ENCODE results near the gene ABHD10. TPM values are rescaled to one million over a fixed set of nuclear protein-coding genes. Genes with fewer than 3 reads are reported as not detected.

The ABHD10 gene
- total RNA-seq, 1 donor from 2014 or later, result 18.3 TPM

DNA sequence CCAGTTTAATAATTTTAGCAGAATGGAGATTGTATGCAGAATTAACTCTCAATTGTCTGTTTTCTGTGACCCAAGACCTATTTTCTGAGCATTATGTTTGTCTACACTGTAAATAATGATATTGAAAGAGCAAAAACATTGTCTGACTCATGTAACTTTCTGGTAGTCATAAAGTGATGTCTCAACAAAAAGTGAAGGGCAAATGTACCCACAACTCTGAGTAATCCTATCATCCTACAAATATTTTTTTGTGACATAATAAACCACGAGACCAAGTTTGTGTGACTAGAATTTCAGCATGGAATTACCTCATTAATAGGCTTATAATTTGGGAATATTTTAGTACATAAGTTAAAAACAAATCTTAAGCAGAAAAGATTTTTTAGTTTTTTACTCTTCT is 15.4 kb upstream of the ABHD10 start:
- DNase-seq (ENCODE audit: low read depth in 2 of 2), result peak in 1 of 2 donors; percentile 73

DNA sequence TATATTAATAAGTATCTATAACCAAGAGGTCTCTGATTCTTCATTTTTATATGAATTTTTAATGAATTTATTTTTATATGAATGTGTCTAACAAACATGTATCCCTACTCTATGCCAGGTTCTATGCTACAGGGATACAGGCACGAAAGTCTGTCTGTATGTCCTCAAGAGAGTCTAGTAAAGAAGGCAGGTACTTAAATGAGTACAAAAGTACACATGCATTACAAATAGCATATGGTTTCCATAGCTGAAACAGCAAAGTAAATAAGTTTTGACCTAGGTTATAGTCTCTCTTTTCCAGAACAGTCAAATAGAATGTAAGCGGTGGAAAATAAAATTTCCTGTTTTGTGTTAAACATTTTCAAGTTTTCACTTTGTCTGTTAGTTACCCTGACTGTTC is 13.3 kb upstream of the ABHD10 start:
- DNase-seq (ENCODE audit: low read depth in 2 of 2), result no peak

DNA sequence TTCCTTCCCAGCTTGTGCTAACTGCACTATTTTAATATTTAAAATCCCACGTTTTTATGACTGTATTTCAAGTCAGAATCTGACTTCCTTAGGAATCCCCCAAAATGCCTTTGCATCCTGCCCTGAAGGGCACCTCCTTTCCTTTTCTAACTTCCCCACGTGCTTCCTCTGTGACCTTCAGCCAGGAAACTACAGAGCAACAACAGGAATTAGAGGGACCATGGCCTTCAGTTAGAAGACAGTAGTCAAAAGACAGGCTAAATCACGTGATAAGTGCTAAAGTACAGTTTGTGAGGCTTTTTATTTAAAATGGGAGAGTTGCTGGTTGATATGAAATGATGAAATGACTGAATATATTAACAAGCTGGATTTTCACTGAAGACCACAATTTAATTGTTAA is 11.8 kb upstream of the ABHD10 start:
- peak; percentile 49 to 82 for DNase-seq (ENCODE audit: low read depth in 2 of 2)

DNA sequence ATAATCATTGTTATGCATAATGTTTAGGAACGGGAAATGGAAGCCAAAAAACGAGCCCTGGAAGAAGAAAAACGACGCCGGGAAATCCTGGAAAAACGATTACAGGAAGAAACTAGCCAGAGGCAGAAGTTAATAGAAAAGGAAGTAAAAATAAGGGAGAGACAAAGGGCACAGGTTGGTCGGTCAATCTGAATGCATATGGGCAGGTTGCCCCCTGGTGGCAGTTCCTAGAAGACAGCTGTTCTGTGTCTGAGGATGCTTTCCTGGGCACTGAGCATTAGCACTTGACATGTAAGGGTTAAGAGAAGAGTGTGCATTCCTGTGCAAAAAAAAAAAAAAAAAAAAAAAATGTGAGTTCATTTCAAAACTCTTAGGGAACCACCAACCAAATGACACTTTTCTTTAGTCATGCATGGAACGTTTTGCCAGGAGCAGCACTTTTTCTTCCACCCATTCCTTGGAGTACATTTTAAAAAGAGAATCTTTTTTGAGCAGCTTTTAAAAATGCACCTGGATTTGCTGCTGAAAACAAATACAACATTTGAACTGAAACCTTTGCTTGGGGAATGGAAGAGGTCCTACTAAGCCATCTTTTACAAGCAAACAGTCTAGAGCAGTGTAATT is 11.1 kb upstream of the ABHD10 start:
- peak; percentile 83 to 87 for DNase-seq (ENCODE audit: low read depth in 2 of 2)

DNA sequence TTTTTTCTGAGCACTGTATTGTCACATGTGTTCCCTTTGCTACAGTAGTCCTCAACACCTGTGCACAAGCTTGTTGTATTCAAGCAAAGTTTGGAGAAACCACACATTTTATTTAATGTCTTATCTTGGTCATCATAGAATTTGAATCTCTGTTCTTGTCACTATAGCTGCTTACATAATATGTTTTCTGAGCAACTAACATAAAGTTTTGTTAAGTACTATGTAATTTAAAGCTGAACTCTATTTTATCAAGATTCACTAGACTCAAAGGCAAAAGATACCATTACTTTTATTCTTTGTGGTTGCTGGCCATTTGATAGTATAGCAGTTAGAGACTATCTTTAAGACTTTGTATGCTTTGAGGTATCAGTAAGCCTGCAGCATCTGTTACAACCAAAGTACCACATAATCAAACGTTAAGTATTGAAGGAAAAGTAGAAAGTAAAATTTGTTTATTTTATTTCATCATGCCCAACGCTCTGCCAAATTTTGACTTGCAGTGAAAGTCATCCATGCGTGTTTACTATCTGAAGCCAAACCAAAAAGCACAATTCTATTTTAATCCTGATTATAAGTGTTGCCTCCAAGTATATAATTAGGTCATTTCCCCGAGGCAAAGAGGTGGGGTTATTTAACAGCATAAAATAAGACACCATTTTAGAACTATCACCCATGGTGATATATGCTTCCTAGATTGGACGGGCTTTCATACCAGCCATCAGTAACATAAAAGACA is 10.3 kb upstream of the ABHD10 start:
- DNase-seq (ENCODE audit: low read depth in 2 of 2), result no peak

DNA sequence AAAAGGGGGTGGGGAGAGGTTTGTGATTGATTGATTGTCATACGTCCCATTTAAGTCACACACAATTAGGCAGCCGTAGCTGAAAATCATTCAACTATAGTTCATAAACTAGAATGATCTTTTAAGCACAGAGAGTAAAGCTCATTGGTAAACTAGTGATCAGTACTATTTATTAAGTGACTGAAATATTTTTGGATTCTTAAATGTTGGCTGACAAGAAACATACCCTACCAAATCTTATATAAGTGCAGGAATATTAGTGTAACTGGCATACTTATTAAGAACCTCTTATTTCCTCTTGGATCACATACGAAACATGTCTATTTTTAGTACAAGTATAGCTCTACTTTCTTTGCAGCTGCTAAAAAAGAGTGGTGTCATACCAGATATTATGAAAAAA is 8.4 kb upstream of the ABHD10 start:
- no peak for DNase-seq (ENCODE audit: low read depth in 2 of 2)

DNA sequence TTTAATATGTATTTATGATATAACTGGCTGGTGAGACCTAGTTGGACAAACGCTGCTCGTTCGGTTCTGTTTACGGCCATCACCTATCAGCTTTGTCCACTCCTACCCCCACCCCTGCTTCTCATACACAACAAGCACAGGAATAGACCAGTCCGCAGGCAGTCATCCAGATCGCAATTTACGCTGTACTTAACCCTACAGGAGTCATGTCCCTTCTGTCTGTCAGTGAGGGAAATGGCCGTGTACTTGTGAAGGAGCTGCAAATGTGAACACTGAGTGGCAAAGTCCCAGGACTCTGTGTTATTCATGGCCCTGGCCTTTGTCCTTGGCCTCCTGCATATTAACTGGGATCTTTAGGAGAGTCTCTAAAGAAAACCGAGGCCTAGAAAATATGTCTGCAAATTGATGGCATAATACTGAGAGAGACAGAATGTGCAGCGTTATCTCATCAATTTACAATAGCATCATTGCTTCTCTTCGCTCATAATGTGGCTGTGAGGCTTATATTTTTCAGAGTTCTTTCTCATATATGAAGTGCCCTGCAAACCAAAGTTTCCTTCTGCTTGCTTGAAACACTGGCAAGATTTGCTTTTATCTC is 7.2 kb upstream of the ABHD10 start:
- no peak for DNase-seq (ENCODE audit: low read depth in 2 of 2)

DNA sequence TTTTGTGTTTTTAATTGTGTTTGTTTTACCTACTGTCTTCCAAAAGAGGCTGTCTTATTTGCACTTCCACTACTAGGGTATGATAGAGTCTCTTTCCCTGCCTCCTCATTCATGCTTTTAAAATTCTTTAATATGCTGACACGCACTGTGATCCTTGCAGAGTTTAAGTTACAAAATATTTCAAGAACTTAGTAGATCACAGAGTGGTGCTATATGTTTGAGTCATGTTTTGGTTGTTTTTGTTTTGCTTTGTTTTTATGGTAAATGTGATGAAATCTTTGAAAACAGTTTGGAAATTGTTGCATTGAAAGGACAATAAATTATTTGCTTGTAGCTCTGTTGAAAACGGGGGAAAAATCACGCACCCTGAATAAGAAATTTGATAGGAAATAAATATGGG is 5.9 kb upstream of the ABHD10 start:
- no peak for DNase-seq (ENCODE audit: low read depth in 2 of 2)

DNA sequence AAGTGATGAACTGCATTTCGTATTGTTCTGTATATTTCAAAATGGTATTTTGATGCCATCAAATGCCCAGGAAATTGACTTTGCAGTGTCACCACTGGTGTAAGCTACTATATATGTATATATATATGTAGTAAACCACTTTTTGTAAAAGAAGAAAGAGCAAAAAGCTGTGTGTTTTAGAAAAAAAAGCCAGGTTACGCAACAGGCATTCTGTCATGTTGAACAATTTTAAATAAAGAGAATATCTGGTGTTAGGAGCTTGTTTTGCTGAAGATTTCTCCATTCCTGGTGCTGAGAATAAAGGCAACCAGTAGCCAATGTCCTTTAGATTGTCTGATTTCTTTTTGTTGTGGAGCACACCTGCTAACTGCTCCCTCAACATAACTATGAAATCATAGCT is 3.7 kb upstream of the ABHD10 start:
- DNase-seq (ENCODE audit: low read depth in 2 of 2), result no peak

DNA sequence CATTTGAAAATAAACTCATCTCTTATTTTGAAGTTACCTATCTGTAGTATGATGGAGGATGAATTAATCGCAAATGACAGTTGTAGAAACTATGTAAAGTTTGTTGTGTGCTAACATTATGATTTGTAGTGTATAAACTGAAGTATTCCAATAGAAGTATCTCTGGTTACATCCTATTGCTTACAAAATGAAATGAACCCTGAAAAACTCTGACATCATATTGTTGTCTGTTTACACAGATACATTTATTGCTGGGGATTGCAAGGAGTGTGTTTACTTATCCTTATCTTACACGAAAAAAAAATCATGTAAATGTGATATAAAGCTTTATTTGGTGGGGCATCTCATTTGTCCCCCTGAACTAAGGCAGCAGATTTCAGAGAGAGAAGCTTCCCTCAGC is 2.6 kb upstream of the ABHD10 start:
- no peak for DNase-seq (ENCODE audit: low read depth in 2 of 2)

DNA sequence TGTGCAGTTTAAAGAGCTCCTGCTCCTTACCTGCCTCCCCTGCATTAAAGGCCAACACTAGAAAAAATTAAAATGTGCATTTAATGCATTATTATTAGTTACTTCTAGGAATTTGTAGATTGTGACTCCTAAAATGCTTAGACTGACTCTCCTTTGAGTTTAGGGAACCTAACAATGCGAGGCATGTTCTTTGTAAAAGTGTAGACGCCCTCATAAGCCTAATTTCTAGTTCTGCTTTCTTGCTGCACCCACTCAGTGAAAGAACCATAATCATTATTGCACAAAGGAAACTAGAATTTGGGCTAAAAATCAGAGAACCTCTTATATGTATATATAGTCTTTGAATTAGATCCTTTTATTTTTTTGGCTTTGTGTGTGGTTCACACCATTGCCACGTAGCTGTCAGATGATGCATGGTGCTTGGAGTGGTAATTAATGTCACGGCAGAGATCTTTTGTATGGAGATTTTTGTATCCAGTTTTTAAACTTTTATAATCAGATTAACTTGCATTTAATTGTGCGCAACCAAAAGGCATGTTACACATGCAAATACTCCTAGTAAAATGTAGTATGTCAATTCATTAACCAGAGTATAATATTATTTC is 710 bp downstream of the ABHD10 start:
- DNase-seq (ENCODE audit: low read depth in 2 of 2), result peak; percentile 30 to 35

DNA sequence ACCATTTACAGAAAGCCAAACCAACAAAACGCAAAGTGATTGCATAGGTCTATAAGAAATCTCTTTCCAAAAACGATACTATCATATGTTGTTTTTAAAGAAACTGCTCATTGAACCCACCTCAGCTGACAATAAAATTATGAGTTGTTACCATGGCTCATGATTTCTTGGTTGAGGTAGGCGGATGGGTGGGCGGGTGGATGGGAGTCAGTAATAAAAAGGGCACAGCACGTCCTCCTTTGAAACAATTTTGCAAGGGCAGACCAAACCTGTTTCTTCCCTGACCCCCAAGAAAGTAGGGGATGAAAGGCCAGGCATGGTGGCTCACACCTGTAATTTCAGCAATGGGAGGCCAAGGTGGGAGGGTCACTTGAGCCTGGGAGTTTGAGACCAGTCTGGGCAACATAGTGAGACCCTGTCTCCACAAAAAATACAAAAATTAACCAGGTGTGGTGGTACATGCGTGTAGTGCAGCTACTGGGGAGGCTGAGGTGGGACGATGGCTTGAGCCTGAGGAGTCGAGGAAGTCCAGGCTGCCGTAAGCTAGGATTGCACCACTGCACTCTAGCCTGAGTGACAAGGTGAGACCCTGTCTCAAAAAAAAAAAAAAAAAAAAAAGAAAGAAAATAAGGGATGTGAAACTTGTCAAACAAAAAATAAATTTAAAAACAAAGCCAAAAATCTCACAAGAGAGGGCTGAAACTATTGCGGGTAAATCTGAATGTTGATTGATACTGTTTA is 2.1 kb downstream of the ABHD10 start:
- DNase-seq (ENCODE audit: low read depth in 2 of 2), result no peak

DNA sequence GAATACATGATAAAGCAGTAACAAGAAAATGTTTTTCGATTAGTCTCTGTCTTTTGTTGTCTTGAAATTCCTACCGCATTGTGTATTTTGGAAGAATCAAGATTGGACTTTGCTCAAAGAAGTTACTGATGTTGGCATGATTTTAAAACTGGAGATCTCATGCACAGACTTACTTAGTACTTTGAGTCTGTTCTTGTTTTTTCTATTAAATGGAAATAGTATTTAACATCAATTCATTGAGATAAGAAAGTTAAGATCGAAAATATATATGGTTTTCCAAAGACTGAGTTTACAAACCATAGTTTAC is 2.6 kb downstream of the ABHD10 start:
- DNase-seq (ENCODE audit: low read depth in 2 of 2), result no peak

DNA sequence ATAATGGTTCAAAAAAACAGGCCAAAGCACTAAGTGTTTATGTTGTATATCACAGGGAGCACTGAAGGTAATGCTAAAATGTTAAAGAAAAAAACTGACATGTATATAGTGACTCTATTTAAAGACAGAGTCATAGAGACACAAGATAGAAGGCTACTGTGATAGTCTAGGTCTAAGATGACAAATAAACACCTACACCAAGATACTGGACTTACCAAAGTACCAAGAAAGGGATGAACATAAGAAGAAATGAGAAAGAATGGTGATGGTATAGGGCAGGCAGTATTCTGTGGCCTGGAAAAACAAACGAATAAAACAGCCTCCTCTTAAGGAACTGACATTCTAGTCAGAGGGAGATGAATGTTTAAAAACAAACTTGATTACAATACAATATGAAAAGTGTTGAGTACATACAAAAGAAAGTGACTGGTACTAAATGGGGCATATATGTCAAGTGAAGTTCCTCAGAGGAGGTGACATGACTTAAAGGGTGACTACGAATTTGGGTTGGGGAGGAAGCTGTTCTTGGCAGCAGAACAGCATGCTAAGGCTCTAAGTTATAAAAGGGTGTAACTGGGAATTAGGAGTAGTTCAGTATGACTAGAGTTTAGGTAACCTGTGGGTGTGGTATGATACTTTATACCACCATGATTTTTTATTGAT is 5.9 kb downstream of the ABHD10 start:
- DNase-seq (ENCODE audit: low read depth in 2 of 2), result no peak

DNA sequence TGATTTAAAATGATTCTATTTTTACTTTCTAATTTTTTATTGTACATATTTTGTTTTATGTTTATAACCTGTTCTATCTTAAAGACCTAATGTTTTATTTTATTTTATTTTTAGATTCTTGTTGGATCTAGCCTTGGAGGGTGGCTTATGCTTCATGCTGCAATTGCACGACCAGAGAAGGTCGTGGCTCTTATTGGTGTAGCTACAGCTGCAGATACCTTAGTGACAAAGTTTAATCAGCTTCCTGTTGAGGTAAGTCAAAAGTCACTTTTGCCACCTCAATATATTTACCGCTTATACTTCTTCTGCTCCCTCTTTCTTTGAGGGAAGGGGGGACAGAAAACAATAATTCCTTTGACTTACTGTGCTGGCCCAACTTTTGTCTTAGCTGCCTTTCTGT is 8.0 kb downstream of the ABHD10 start:
- DNase-seq (ENCODE audit: low read depth in 2 of 2), result no peak

DNA sequence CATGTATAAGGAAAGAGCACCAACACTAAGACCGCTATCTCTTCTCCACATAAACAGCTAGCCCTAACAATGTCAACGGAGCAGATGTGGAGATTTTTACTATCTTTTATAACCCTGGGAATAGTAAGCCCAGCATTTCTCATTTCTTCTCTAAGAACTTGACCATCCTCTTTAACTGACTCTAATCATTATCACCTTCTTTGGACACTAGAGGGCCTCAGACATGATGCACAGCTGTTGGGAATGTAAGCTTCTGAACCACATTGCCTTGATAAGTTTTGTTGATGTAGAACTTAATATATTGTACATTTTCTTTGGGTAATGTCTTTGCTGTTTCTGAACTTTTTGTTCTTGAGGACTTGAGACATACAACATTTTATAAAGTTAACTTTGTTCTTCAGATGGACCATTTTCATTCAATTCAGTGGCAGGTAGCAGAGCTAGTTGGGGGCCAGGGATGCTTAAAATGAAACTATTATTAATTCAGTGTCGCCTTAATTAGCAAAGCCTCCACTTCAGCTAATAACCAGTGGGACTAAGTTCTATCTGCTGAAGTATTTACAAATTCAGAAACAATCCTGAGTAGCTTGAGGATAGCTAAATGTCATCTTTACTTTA is 10.3 kb downstream of the ABHD10 start:
- peak; percentile 75 to 78 for DNase-seq (ENCODE audit: low read depth in 2 of 2)

DNA sequence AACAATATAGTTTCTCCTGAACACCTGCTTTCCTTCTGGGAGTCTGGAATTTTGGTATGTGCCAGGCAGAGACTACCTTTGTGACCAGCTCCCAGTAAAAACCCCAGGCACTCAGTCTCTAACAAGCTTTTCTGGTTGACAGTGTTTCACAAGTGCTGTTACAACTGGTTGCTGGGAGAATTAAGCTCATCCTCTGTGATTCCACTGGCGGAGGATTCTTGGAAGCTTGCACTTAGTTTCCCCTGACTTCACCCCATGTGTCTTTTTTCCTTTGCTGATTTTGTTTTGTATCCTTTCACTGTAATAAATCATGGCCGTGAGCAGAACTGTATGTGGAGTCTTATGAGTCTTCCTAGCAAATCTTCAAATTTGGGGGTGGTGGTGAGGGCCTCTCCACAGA is 14.2 kb downstream of the ABHD10 start:
- no peak for DNase-seq (ENCODE audit: low read depth in 2 of 2)

DNA sequence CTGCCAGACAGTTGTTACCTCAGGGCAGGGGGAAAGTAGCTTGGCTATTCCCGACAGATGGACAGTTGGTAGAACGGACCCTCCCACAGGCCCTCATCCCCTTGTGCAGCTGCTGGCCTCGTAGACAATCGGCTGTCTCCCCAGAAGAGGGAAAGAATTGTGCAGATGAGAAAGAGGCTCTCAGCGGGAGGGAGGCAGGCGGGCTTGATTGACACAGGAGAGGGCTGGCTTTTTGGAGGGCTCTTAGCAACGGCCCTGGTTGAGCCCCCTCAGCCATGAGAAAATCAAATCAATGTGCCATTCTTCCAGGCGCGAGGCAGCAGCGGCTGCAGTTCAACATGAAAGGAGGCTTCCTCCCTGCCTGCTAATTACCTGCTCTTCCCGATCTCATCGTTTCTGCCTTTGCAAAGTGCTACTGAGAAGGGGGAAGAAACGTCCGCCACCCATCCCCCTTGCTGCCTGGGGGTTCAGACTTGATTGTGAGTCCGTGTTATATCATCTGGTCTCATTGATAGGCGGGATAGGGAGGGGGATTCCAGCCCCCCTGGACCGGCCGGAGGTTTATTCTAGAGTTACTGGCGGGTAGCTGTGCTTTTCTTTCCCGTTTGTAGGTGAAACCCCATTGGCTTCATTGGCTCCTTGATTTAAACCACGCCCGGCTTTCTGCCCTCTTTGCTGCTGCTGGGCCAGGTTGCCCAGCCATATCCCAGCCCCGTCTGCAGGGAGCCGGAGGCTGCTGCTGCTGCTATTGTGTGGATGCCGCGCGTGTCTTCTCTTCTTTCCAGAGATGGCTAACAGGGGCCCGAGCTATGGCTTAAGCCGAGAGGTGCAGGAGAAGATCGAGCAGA is 20.0 kb downstream of the ABHD10 start, which contains the start of gene TAGLN3:
TSS of gene TAGLN3 (plus strand) at position 287 of the 848 bp plus-strand sequence. CDS start at position 788, 501 bp downstream.
- peak; percentile 8 to 16 for DNase-seq (ENCODE audit: low read depth in 2 of 2)

DNA sequence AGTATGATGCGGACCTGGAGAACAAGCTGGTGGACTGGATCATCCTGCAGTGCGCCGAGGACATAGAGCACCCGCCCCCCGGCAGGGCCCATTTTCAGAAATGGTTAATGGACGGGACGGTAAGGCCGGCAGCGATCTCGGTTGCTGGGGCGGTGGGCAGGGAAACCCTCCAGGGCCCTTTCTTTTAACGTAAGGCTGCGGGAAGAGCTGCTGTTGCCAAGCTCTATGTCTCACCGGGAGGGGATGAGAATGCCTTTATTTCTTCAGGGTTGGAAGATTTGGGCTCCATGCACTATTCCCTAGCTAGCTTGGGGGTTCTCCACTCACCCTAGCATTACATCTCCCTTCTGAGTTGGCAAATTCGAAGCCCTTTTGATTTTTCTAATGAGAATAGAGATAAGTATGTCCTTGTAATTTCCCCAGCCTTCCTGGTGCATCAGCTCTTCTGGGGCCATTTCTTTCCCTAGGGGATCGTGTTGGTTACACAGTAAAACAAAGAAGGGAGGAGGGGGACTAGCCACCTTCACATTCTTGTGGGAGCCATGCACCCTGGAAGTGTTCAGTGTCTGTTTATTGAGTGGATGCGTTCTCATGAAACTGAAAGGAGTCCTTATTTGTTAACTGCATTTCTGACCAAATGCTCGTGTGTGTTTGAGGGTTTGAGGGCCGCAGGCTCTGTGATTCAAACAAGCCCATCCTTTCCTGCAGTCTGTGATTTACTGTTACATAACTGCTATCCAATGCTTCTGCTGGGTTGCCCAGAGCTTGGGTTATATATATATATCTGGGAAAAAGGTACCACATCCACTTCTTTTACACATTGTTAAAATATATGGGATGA is 20.9 kb downstream of the ABHD10 start:
- DNase-seq (ENCODE audit: low read depth in 2 of 2), result no peak
